ENCODE results near the gene MYADML2. TPM values are rescaled to one million over a fixed set of nuclear protein-coding genes. Genes with fewer than 3 reads are reported as not detected.
A peak's percentile ranks its signal among the peaks of the same experiment; 100 is the strongest.

Gene MYADML2
- total RNA-seq, 1 donor from 2014 or later: not detected

DNA sequence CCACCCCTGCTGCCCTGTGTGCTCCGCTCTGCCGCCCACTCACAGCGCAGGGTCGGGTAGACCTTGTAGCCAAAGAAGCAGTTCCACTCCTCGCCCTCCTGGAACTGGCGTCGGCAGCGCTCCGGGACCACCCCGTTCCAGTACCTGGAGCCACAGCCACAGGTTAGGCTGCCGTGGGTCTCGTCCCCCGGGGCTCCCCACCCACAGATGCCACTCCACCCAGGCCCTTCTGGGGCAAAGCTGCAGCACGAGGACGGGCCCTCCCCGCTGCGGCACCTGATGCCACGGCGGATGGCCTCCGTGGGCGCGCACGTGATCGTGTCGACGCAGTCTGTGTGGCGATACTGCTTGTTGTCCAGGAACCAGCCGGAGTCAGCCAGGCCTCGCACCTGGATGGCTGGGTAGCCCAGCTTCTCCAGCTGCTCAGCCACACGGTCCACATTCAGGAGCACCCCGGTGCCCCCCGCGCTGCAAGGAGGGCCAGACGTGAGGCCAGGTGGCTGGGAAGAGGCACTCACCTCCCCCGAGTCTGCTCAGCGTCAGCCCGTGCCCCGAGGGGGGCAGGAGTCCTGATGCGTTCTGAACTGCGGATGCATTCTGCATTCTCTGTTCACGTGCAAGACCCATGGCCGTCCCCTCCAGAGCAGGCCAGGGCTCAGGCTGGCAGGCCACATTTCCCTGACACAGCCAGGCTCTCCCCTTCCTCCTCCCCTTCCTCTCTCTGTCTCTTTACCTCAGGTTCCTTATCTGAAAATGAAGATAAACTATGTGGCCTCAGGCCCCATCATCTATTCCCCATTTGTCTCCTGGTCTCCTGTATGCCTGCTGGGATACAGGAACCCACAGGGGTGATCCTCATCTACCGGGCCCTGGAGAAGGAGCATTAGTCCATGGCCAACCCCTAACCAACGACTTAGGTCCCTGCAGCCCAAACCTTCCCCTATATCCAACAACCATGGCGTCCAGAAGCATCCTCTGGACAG lies 9.9 kb upstream of the MYADML2 start:
- Mint-ChIP-seq H3K27me3 (peaks cover 20% of the 10 kb centered on the region), H3K4me3 (no peak overlapping the region), H3K27ac (peak overlapping the region; percentile 66), H3K36me3 (no peaks in the 10 kb centered on the region), H3K9me3 (no peaks in the 10 kb centered on the region), H3K4me1 (ENCODE audit: unreplicated experiment) (peaks cover 3% of the 10 kb centered on the region)
- DNase-seq (ENCODE audit: extremely low spot score, unreplicated experiment): peak; percentile 67
- TF ChIP-seq, protein P1, sequence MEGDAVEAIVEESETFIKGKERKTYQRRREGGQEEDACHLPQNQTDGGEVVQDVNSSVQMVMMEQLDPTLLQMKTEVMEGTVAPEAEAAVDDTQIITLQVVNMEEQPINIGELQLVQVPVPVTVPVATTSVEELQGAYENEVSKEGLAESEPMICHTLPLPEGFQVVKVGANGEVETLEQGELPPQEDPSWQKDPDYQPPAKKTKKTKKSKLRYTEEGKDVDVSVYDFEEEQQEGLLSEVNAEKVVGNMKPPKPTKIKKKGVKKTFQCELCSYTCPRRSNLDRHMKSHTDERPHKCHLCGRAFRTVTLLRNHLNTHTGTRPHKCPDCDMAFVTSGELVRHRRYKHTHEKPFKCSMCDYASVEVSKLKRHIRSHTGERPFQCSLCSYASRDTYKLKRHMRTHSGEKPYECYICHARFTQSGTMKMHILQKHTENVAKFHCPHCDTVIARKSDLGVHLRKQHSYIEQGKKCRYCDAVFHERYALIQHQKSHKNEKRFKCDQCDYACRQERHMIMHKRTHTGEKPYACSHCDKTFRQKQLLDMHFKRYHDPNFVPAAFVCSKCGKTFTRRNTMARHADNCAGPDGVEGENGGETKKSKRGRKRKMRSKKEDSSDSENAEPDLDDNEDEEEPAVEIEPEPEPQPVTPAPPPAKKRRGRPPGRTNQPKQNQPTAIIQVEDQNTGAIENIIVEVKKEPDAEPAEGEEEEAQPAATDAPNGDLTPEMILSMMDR (conservative IDR thresholded peaks at IDR 0.05): no peak

DNA sequence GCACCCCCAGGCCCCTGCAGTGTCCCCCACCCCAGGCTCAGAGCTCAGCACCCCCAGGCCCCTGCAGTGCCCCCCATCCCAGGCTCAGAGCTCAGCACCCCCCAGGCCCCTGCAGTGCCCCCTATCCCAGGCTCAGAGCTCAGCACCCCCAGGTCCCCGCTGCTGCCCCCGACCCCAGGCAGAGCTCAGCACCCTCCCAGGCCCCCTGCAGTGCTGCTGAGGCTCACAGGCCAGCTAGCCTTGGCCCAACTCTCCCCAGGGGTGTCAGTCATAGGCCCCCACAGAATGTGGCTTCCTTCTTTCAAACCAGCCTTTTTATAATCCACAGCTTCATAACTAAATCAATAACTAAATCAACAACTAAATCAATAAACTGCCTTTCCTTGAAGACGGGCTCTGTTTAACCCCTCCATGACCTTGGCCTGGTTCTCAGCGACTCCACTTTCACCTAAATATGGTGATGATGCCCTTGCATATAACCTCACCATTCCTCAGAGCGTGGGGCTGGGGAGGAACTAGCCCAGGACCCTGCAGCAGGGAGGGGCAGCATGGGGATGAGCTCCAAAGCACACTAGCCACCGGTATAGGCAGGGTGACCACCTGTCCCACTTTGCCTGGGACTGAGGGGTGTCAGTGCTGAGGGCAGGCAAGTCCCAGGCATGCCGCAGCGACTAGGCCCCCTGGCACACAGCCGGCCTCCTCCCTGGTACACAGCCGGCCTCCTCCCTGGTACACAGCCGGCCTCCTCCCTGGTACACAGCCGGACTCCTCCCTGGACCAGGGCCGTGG lies 8.9 kb upstream of the MYADML2 start:
- H3K36me3 Mint-ChIP-seq: no peaks in the 10 kb centered on the region
- peak overlapping the region; percentile 41 for H3K27ac Mint-ChIP-seq
- no peak overlapping the region for H3K4me3 Mint-ChIP-seq
- TF ChIP-seq, protein P1 (conservative IDR thresholded peaks at IDR 0.05): no peak
- DNase-seq (ENCODE audit: extremely low spot score, unreplicated experiment): no peak
- H3K9me3 Mint-ChIP-seq: no peaks in the 10 kb centered on the region
- H3K27me3 Mint-ChIP-seq: peaks cover 20% of the 10 kb centered on the region
- H3K4me1 Mint-ChIP-seq (ENCODE audit: unreplicated experiment): peaks cover 3% of the 10 kb centered on the region

DNA sequence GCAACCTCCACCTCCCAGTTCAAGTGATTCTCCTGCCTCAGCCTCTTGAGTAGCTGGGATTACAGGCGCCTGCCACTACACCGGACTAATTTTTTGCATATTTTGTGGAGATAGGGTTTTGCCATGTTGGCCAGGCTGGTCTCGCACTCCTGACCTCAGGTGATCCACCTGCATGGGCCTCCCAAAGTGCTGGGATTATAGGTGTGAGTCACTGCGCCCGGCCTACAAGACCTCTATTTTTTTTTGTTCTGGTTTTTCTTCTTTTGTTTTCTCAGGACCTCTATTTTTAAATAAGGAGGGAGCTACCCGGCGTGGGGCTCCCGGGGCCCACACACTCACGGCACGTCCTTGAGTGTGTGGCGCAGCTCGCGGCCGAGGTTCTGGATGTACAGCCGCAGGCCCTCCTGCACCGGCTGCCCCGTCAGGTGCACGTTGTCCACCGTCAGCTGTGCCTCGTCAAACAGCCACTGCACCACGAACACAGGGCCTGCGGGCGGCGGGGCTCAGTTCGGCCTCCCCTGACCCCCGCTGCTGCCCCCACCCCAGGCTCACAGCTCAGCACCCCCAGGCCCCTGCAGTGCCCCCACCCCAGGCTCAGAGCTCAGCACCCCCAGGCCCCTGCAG lies 8.1 kb upstream of the MYADML2 start:
- no peaks in the 10 kb centered on the region for H3K9me3 Mint-ChIP-seq
- H3K27ac Mint-ChIP-seq: no peak overlapping the region
- H3K27me3 Mint-ChIP-seq: peaks cover 24% of the 10 kb centered on the region

DNA sequence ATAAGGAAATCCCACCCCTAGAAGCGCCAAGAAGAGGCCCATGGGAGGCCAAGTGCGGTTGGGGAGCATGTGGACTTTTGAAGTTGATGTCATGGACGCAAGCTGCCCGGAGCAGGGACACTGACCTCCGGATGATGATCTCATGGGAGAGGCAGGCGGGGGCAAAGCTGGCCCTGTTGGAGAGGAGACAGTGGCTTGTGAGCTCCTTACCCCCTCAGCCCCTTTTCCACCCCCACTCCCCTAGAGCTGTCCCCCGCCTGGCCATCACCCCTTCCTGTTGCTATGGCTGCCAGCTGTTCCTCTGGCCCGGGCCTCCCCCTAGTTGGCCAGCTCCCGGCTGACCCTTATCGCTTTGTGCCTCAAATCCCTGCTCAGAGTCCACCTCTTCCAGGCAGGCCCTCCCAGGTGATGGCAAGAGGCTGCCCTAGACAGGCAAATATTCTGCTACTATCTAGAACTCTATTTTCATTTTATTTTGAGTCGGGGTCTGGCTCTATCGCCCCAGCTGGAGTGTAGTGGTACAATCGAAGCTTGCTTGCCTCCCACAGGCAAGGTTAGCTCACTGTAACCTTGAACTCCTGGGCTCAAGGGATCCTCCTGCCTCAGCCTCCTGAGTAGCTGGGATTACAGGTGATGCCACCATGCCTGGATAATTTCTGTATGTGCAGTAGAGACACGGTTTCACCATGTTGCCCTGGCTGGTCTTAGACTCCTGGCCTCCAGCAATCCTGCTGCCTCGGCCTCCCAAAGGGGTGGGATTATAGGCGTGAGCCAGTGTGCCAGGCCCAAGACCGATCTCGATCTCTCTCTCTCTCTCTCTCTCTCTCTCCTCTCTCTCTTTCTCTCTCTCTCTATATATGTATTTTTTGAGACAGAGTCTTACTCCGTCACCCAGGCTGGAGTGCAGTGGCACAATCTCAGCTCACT lies 7.4 kb upstream of the MYADML2 start:
- TF ChIP-seq, protein P1 (conservative IDR thresholded peaks at IDR 0.05): no peak
- no peaks in the 10 kb centered on the region for H3K9me3 Mint-ChIP-seq
- H3K36me3 Mint-ChIP-seq: no peaks in the 10 kb centered on the region
- no peak overlapping the region for H3K27ac Mint-ChIP-seq
- H3K4me3 Mint-ChIP-seq: no peak overlapping the region
- H3K27me3 Mint-ChIP-seq: peaks cover 24% of the 10 kb centered on the region
- peaks cover 3% of the 10 kb centered on the region for H3K4me1 Mint-ChIP-seq (ENCODE audit: unreplicated experiment)
- DNase-seq (ENCODE audit: extremely low spot score, unreplicated experiment): no peak

More for the DNA sequence above, 8.1 kb upstream of the MYADML2 start:
- DNase-seq (ENCODE audit: extremely low spot score, unreplicated experiment): no peak
- peaks cover 3% of the 10 kb centered on the region for H3K4me1 Mint-ChIP-seq (ENCODE audit: unreplicated experiment)
- TF ChIP-seq, protein P1 (conservative IDR thresholded peaks at IDR 0.05): no peak
- no peak overlapping the region for H3K4me3 Mint-ChIP-seq
- H3K36me3 Mint-ChIP-seq: no peaks in the 10 kb centered on the region

Data from type B pancreatic cell (in vitro differentiated cells).